Occipital lobe (tissue), 2 donors: ENCODE data around the gene USP36. TPM values are rescaled to one million over a fixed set of nuclear protein-coding genes. Genes with fewer than 3 reads are reported as not detected.
"Not testable (repeated sequence)": the region's sequence is repeated elsewhere in the genome, so short reads cannot be mapped to it uniquely, and the experiment has no call there.

Experiments used
- DNase-seq: peaks from one replicate; lab custom pipeline; 2025; lab: John Stamatoyannopoulos, UW
- total RNA-seq: library from RNA; depleted of rRNA; stranded (reverse); fragments of >200 nt; gene quantifications from one replicate; pipeline ENCODE4 v1.2.3, GENCODE V29; 2014

The USP36 gene
- total RNA-seq, 1 donor from 2014 or later, result 21.4 TPM

DNA sequence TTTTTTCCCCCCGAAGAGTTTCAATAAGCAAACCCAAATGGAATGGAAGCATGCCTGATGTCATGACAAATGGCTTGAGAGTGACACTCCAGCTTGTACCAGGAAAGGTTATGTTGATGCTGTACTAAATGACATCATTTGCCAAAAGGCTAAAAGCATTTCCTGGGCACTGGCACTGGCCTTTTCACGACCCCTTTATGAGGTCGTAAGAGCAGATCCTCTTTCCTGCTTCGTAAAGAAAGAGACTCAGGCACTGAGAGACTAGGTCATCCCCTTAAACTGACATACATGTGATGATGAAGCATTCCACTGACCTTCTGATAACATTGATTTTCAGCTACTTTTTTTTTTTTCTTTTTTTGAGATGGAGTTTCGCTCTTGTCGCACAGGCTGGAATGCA lies 31.9 kb upstream of the USP36 start:
- no peak for DNase-seq

DNA sequence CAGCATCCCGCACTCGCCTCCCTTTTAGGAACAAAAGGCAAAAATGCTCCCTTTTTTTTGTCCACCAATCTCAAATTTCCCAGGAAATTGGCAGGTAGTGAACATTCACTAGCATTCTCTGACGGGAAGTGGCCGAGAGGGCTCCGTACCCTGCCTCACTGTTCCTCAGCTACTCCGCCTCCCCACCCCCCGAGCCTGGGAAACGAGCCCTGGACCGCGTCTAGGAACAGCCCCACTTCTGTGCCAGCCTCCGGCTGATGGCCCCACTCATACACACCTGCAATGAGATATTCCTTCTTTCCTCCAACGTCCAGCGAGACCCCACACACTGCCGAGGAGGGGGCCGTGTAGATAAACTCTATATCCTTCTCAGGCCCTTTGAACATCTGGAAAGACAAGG lies 30.0 kb upstream of the USP36 start:
- DNase-seq, result no peak

DNA sequence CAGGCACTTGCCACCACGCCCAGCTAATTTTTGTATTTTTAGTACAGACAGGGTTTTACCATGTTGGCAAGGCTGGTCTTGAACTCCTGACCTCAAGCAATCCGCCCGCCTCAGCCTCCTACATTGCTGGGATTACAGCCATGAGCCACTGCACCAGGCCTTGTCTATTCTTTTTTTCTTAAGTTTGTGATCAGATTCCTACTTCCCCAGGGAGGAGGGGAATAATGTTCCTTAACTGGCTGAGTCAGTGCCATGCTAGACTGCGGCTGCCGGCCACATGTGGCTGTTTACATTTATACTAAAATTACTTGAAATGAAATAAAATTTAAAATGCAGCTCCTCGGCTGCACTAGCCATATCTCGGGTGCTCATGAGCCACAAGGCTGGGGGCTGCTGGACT lies 27.8 kb upstream of the USP36 start:
- no peak for DNase-seq

DNA sequence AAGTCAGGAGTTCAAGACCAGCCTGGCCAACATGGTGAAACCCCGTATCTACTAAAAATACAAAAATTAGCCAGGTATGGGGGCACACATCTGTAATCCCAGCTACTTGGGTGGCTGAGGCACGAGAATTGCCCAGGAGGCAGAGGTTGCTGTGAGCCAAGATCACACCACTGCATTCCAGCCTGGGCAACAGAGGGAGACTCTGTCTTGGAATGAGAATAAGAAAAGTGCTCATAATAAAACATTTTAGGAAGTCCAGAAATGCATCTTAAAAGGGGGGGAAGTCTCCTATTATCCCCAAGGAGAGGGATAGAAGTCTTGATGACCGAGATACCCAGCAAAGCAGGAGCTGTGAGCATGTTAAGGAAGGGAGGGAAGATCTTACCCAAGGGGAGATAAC lies 26.4 kb upstream of the USP36 start:
- DNase-seq, result not testable (repeated sequence)

DNA sequence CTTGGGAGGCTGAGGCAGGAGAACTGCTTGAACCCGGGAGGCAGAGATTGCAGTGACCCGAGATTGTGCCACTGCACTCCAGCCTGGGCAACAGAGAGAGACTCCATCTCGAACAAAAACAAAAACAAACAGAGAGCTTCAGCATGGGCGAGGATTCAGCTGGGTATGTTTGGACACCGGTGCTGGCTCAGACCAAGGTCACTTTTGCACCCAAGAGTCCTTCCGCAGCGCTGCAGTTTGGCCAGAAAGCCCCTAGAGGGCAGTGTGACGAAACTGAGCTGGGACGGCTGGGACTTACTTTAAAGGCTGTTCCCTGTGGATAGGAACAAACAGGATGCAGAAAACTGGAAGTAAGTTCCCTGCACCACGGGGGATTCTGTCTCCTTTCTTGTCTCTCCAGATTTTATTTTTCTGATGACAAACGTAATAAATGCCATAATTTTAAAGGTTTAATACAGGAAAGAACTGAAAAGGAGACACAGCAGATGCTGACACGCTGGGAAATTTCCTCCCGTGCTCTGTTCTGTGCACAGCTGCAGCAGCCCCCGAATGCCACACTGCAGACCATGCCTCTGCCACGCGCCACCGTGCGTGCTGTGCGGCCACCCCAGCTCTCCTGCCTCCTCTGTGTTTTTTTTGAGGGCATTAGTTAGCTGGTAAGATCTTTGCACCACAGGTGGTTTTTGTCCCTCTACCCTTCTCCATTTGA lies 25.2 kb upstream of the USP36 start:
- DNase-seq, result peak; percentile 69

DNA sequence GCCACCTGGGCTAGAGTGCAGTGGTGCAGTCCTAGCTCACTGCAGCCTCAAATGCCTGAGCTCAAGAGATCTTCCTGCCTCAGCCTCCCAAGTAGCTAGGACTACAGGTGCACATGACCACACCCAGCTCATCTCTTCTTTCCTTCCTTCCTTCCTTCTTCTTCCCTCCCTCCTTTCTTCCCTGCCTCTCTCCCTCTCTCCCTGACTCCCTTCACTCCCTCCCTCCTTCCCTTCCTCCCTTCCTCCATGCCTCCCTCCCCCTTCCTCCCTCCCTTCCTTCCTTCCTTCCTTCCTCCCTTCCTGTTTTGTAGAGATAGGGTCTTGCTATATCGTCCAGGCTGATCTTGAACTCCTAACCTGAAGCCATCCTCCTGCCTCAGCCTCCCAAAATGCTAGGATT lies 23.5 kb upstream of the USP36 start:
- no peak for DNase-seq

DNA sequence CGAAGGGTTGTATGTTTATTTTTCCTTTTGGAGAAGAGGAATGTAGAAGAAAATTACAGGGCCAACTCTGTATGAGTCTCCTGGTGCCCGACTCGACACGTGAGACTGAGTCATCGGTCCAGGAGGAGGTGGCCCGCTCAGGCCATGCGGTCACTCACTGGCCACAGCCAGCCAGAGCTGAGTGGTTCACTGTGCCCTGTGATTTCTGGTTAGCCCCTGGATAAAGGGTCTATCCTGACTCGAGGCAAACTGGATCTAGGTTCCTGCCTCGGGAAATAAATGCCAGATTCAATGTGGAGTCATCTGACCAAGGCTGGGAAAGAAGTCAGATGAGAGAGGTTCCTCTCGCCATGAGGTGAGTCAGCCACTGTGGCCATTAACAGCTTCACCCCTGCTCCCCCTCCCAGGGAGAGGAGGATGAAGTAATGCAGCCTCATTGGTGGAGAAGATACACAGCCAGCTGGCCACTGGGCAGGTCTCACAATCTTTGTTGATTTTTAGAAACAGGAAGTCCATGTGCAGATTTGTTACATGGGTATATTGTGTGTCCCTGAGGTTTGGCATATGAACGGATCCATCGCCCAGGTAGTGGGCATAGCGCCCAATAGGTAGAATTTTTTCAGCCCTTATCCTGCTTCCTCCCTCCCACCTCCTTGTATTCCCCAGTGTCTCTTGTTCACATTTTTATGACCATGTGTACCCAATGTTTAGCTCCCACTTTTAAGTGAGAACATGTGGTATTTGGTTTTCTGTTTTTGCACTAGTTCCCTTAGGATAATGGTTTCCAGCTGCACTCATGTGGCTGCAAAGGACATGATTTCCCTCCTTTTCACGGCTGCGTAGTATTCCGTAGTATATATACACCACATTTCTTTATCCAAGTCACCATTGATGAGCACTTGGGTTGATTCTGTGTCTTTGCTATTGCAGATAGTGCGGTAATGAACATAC lies 21.7 kb upstream of the USP36 start:
- DNase-seq, result peak; percentile 17

DNA sequence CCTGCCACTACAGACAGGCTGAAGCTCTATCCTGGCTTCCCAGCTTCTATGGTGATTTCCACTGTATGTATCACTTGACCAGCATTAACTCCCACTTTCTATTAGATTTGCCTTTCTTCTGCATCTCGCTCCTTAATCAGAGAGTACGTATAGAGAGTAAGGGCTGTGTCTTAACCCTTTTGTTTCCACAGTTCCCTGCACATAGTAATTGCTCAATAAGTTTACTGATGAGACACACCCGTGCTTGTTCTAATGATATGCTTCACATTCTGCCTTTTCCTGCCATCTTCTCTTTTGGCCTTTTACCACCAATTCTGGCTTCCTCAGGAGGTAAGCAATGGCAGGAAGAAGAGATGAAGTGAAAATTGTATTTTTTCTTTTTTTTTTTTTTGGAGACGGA lies 20.6 kb upstream of the USP36 start:
- no peak for DNase-seq

DNA sequence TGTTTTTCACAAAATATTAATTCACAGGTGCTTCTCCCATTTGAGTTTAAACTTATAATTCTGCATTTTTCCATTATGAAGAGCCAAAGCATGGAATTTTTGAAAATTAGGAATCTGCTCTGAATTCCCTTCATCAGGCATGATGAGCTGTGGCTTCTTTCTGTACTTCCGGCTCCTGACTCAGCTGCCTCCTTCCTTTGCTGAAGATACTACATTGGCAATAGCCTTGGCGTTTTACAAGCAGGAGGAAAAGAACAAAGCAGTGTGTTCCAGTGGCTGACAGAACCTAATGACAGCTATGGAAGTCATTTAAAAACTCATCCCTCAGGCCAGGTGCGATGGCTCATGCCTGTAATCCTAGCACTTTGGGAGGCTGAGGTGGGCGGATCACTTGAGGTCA lies 18.4 kb upstream of the USP36 start:
- DNase-seq, result no peak

DNA sequence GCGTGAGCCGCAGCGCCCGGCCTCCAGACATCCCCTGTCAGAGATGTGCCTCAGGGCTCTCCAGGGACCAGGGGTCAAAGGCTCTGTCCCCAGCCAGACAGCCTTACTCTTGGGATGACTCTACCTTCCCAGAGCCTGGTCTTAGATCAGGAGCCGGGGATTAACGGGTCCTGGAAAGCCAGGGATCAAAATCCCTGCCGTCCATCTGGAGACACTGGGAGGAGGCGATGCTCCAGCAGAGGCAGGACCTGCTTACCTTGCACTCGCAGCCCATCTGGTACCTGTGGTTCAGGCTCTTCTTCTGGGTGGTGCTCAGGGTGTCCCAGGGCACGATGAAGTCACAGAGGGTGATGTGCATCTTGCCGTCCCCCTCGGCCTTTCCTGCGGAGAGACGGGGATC lies 16.7 kb upstream of the USP36 start:
- DNase-seq, result no peak

DNA sequence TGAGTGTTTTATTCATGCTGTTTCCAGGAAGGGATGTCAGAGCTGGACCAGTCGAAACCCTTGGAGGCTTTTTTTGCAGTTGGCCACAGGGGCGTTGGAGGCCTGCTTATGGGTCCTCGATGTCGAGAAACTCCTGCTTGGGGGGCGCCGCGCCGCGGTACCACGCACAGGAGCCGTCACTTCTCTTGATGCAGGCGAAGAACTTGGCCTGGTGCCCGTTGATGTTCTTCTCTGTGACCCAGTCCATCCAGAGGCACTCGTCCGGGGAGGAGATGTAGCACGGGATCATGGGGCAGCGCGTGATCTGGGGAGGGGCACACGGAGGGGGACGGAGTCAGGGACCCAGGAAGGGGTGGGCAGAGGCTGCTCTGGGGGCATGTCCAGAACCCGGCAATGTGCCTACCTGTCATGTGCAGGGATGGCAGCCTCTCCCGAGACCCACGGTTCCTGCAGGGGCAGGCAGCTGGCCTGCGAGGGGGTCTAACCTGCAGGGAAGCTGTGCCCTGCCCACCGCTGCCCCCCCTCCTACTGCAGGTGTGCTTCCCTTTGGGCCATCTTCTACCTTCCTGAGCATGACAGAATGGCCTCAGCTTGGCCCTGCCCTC lies 15.0 kb upstream of the USP36 start:
- no peak for DNase-seq

DNA sequence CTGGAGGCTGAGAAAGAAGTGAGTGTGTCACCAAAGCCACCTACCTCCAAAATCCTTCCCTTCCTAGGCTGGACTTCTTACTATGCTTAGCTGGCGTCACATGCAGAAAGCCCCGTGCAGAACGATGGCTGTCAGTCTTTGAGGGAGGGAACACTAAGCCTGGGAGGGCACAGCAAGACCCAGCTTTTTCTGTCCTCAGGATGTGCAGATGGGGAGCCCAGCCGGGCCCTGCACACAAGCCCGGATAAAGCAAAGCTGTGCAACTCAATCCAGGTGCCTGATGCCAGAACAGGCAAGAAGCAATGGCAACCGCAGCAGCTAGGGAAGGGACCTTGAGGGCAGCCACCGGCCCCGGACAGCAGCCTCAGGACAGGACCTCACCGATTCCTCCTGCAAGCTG lies 13.9 kb upstream of the USP36 start:
- DNase-seq, result no peak

DNA sequence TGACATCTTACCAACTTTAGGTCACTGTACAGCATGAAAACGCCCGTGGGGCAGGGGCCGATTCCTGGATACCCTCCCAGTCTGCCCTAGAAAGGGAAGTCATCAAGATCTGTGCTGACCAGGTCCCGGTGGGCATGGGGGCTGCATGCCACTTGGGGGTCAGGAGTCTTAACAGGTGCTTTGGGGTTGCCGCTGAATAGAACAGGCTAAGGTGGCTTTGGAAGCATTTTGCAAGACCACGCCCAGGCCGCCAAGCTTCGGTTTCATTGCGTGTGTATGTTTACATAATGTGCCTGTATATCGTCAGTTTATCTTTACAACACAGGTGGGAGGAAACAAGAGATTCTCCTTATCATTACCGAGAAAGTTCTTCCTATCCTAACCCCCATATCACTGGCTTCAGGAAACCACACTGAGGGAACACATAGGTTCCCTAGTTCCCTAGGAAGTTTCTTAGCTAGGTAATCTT lies 13.3 kb upstream of the USP36 start:
- no peak for DNase-seq

DNA sequence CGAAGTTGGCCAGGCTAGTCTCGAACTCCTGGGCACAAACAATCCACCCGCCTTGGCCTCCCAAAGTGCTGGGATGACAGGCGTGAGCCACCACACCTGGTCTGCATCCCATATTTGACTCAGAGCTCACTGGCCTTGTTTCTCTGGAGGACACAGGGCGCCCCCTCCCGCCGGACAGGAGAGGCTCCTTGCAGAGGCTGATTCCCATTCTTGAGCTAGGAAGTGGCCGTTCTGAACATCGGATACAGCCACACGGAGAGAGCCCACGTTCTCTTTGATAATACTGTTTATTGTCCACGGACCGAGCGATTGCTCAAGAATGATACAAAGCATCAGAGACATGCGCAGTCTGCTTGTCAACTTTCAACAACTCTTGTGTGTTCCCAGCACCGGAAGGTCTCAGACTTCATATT lies 12.1 kb upstream of the USP36 start:
- DNase-seq, result no peak

DNA sequence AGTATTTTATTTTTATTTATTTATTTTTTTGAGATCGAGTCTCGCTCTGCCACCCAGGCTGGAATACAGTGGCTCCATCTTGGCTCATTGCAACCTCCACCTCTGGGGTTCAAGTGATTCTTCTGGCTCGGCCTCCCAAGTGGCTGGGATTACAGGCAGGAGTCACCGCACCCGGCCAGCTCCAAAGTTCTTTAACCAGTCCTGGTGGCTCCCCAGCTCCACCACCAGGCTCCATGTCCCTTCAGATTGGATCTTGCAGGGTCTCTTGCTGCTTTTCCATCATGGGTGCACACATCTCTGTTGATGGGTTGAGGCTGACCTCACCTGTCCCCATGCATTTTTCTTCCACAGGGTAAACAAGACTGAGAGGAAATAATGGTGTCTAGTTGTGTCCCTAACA lies 8.4 kb upstream of the USP36 start:
- no peak for DNase-seq

DNA sequence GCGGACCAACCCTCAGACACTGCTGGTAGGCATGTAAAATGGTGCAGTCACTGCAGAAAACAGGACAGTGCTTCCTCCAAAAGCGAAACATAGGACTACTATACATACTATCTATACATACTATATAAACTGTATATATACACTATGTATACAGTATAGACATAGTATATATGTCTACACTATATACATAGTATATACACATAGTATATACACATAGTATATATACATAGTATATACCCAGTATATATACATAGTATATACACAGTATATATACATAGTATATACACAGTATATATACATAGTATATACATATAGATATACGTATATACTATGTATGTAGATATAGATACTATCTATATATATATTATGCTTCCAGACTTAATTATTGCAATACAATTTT lies 6.4 kb upstream of the USP36 start:
- no peak for DNase-seq

DNA sequence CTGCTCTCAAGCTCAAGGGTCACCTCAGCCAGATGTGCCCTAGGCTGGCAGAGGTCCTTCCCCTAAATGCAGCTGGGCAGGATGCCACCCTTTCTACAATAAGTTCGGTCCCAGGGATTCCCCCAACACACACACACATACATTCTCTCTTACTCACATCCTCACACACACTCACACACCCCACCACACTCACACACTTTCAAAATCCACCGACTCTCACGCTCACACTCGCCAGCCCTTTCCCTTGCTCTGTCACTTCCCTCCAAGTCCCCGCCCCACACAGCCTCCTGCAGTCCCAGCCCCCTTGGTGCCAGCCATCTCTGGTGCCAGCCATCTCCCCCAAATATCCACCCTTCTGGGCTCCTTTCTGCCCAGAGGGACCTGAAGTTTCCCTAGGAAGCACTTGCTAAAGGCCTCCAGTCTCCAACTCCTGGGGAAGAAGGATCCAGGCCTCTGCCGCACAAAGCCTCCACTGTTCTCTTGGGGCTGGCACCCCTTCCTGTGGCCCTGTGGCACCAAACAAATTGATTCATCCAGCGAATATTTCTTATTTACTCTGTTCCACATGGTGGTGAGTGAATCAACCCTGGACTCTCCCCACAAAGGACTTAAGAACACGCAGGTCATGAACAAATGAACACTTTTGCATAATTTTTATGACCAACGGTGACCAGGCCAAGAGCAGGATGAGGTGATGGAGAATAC lies 3.8 kb upstream of the USP36 start:
- no peak for DNase-seq

DNA sequence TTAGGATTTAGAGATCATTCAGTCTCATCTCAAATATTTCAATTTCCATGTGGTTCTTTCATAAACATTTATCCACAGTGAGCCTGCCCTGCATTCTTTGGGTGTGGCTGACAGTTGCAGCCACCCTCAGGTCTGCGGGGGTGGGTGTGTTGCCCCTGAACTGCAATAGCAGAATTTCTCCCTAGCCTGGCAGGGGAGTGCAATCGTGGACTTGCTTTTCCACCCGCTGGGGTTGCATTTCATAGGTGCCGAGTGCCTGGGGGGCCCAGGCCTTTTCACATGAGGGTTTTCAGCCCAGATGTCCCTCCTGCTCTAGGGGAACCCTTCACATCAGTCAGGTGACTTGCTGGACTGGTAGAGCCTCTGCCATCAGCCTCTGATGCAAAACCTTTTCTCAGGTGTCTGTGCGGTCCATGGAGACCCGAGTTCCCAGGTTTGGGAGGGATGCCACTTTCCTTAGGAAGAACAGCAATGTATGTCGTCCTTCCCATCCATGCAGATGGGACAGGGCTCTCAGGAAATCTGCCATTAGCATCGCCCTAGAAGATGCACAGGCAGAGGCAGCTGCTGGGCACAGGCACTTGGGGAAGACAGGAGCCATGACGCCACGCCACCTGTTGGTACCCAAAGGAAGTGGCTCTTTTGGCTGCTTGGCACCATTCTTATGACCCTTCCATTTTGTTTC lies 2.4 kb upstream of the USP36 start:
- DNase-seq, result no peak

DNA sequence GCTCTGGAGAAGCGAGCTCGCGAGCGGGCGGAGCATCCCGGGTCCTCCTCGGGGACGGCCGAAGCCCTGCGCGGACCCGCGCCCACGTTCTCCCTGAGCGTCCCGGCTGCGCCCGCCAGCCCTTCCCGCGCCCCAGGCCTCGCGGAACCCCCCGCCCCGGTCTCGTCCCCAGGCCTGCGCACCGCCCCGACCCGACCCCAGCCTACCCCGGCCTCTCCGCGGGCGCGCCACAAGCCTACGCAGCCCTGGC lies 159 bp downstream of the USP36 start:
- DNase-seq, result no peak

DNA sequence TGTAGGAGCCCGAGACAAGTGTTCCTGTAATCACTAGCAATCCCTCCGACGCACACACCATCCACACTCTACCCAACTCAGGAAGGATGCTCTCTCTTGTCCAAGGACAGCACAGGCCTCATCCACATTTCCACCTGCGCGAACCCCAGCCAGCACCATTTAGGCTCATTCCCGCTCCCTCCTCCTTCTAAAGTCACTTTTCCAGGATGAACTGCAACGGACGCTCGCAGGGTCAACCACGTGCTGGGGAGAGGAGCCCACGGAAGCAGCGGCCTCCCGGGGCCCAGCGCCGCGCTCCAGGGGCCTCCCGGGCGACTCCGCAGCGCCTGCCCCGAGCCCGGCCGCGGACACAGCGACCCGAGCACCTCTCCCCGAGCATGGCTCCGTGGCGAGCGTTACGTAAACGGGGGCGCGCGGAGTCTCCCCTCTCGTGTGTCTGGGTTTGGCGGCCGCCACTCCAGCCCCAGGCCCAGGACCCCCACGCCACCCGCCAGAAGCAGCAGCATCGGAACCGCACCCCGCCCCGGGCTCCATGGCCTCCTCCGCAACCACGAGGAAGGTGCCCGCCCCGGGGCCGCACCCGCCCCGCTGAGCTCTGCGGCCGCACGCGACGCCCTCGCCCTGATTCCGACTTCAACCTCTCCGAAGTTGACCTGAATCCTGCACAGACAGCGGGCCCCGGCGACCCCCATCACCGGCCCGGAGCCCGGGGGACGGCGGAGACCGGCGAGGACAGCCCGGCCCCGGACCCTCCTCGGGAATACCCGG lies 668 bp downstream of the USP36 start:
- no peak for DNase-seq
